ENCODE data around the gene RTKN.

DNA sequence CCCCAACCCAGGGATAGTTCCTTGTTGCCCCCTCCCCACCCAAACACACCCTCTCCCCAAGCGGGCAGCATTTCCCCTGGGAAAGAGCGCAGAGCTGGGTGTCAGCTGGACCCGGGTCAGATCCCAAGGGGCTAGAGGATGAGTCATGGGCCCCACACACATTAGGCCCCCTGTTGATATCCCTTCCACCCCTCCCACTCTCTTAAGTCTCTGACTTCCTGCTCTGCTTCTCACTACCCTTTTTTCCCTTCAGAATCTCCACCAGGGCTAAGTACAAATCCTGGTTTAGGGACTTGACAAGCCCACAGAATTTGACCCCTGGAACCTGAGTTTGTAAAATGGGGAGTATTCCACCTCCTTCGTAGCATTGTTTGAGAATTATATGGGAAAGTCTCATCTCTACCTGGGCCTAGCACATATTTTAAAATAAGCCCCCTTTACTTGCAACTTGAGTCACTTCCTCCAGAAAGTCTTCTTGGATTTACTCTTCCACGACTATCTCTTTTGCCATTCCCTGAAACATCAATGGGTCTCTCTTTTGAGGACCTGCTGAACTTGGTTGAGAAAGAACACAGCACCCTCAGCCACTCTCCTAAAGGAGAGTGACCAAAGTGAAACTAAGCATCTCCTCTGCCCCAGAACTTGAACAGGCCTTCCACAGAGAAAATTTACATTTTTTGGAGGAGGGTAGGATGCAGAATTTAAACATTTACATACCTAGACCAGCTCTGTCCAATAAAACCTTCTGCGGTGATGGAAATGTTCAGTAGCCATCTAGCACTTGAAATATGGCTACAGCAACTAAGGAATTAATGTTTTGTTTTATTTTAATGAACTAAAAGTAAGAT is 4.7 kb downstream of the RTKN start:
- no peak for TF ChIP-seq POLR2A (IDR thresholded peaks at IDR 0.05)
- TF ChIP-seq, protein P1, sequence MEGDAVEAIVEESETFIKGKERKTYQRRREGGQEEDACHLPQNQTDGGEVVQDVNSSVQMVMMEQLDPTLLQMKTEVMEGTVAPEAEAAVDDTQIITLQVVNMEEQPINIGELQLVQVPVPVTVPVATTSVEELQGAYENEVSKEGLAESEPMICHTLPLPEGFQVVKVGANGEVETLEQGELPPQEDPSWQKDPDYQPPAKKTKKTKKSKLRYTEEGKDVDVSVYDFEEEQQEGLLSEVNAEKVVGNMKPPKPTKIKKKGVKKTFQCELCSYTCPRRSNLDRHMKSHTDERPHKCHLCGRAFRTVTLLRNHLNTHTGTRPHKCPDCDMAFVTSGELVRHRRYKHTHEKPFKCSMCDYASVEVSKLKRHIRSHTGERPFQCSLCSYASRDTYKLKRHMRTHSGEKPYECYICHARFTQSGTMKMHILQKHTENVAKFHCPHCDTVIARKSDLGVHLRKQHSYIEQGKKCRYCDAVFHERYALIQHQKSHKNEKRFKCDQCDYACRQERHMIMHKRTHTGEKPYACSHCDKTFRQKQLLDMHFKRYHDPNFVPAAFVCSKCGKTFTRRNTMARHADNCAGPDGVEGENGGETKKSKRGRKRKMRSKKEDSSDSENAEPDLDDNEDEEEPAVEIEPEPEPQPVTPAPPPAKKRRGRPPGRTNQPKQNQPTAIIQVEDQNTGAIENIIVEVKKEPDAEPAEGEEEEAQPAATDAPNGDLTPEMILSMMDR (IDR thresholded peaks at IDR 0.05) = no peak

Measured in lower leg skin (tissue), 3 donors.